MCF 10A (cell line): ENCODE measurements around the gene B3GNT3. TPM values are rescaled to one million over a fixed set of nuclear protein-coding genes. Genes with fewer than 3 reads are reported as not detected.

Source experiments
- BruUV-seq: library from RNA; stranded (reverse); fragments of 400-500 nt; replicated peaks from 2 replicates; lab custom pipeline; 2021; lab: Mats Ljungman, UMichigan
- CTCF ChIA-PET: fragments of 300-600 bp; sonication (Branson Sonifier 250); formaldehyde crosslinking; extraction: SDS; loops from one replicate; lab custom pipeline; 2021; ENCODE audit warnings: antibody characterized with exemption, inconsistent platforms; lab: Yijun Ruan, JAX
- POLR2A ChIA-PET: fragments of 300-600, 350-650 bp; sonication (Branson Sonifier 250); formaldehyde crosslinking; extraction: SDS; loops from one replicate; lab custom pipeline; 2020; ENCODE audit warnings: antibody characterized with exemption, inconsistent platforms; lab: Yijun Ruan, JAX
- DNase-seq: peaks from one replicate; pipeline ENCODE4 v3.0.0-alpha.2; 2018; ENCODE audit not compliant: unreplicated experiment
- H3K27ac Mint-ChIP-seq: one replicate; pipeline ENCODE4 v1.8.0; 2022; ENCODE audit warnings: mild to moderate bottlenecking, low read depth, mixed read lengths; ENCODE audit not compliant: unreplicated experiment
- H3K27me3 Mint-ChIP-seq: one replicate; pipeline ENCODE4 v1.8.0; 2022; ENCODE audit warnings: mixed read lengths; ENCODE audit not compliant: insufficient read depth, unreplicated experiment
- H3K36me3 Mint-ChIP-seq: one replicate; pipeline ENCODE4 v1.8.0; 2022; ENCODE audit warnings: mild to moderate bottlenecking, moderate library complexity, mixed read lengths; ENCODE audit not compliant: insufficient read depth, unreplicated experiment
- H3K4me1 Mint-ChIP-seq: one replicate; pipeline ENCODE4 v1.8.0; 2022; ENCODE audit warnings: mixed read lengths; ENCODE audit not compliant: insufficient read depth, unreplicated experiment
- H3K4me3 Mint-ChIP-seq: one replicate; pipeline ENCODE4 v1.8.0; 2022; ENCODE audit warnings: mild to moderate bottlenecking, moderate library complexity, mixed read lengths; ENCODE audit not compliant: unreplicated experiment
- H3K9me3 Mint-ChIP-seq: one replicate; pipeline ENCODE4 v1.8.0; 2022; ENCODE audit warnings: mixed read lengths; ENCODE audit not compliant: unreplicated experiment
- CTCF ChIP-seq: fragments of 200-600 bp; IDR thresholded peaks from one replicate; pipeline ENCODE4 v1.8.0; 2022; ENCODE audit warnings: antibody characterized with exemption, mild to moderate bottlenecking; ENCODE audit not compliant: unreplicated experiment
- intact Hi-C: fragments of 100-400 bp; cut with micrococcal nuclease; formaldehyde crosslinking; loops from 2 replicates; pipeline ENCODE4 v1.14.1; 2022
- total RNA-seq: library from RNA; stranded (reverse); gene quantifications from 2 replicates; pipeline ENCODE4 v1.2.3, GENCODE V29; 2022

Gene B3GNT3
- total RNA-seq, 1 experiment from 2014 or later, result 0.40 TPM

- no peaks in the 10 kb centered on the region for H3K27me3 Mint-ChIP-seq
- BruUV-seq, result no TSS peak
- no peaks in the 10 kb centered on the region for H3K9me3 Mint-ChIP-seq
- H3K4me3 Mint-ChIP-seq, result no peak overlapping the region
- CTCF ChIA-PET, result interaction anchor here (1.0 to 1.1 kb wide), 2 partner anchors 11 to 57 kb away, joined by 3 to 4 read pairs; no protein-coding TSS in a partner anchor
- H3K36me3 Mint-ChIP-seq, result no peaks in the 10 kb centered on the region
- peaks cover 14% of the 10 kb centered on the region for H3K4me1 Mint-ChIP-seq
- H3K27ac Mint-ChIP-seq, result peak overlapping the region; percentile 66
- intact Hi-C loops, result loop anchor here (10.0 kb wide), 1 partner anchor 190 kb away; no protein-coding TSS in a partner anchor
- TF ChIP-seq CTCF, result no peak
- DNase-seq, result no peak
- POLR2A ChIA-PET, result no interaction called here
Measured at GRCh38 chr19:17764348-17764747, 30.6 kb upstream of the B3GNT3 start.

- CTCF ChIA-PET, result interaction anchor here (1.0 to 2.5 kb wide), 2 partner anchors 10 kb away, joined by 4 to 25 read pairs; no protein-coding TSS in a partner anchor
- BruUV-seq, result no TSS peak
- peak overlapping the region; percentile 66 for H3K27ac Mint-ChIP-seq
Measured at GRCh38 chr19:17765069-17765618, 29.8 kb upstream of the B3GNT3 start.

GRCh38 chr19:17766543-17767131, 28.3 kb upstream of the B3GNT3 start:
- peak; percentile 92 for TF ChIP-seq CTCF
- peak; percentile 95 for DNase-seq
- Mint-ChIP-seq H3K9me3 (no peaks in the 10 kb centered on the region), H3K36me3 (no peaks in the 10 kb centered on the region), H3K27ac (peak overlapping the region; percentile 50), H3K27me3 (no peaks in the 10 kb centered on the region), H3K4me3 (peak overlapping the region; percentile 70), H3K4me1 (peaks cover 14% of the 10 kb centered on the region)
- ChIA-PET POLR2A (interaction anchor here (0.6 to 1.6 kb wide), 6 partner anchors 47 to 207 kb away, joined by 3 to 4 read pairs (median 3); partner anchors contain the start of genes CCDC124 and MAP1S), CTCF (interaction anchor here (0.6 to 2.5 kb wide), 43 partner anchors 8 to 517 kb away, joined by 3 to 25 read pairs (median 4); partner anchors contain the start of genes FCHO1, MVB12A, NXNL1 and PGLS)
- no TSS peak for BruUV-seq
- intact Hi-C loops, result loop anchor here (1.0 to 10.0 kb wide), 6 partner anchors 49 to 369 kb away; partner anchors contain the start of genes MAP1S and RPL18A

More at GRCh38 chr19:17765069-17765618, 29.8 kb upstream of the B3GNT3 start:
- no peak overlapping the region for H3K4me3 Mint-ChIP-seq
- no peaks in the 10 kb centered on the region for H3K27me3 Mint-ChIP-seq
- no peaks in the 10 kb centered on the region for H3K9me3 Mint-ChIP-seq
- H3K36me3 Mint-ChIP-seq, result no peaks in the 10 kb centered on the region
- no peak for TF ChIP-seq CTCF
- intact Hi-C loops, result loop anchor here (5.0 to 10.0 kb wide), 5 partner anchors 48 to 368 kb away; partner anchors contain the start of genes MAP1S and RPL18A
- peaks cover 14% of the 10 kb centered on the region for H3K4me1 Mint-ChIP-seq
- peak; percentile 88 for DNase-seq
- POLR2A ChIA-PET, result no interaction called here

GRCh38 chr19:17767559-17767958, 27.4 kb upstream of the B3GNT3 start:
- Mint-ChIP-seq H3K4me1 (peaks cover 14% of the 10 kb centered on the region), H3K27ac (no peak overlapping the region), H3K9me3 (no peaks in the 10 kb centered on the region), H3K27me3 (no peaks in the 10 kb centered on the region), H3K4me3 (no peak overlapping the region), H3K36me3 (no peaks in the 10 kb centered on the region)
- ChIA-PET POLR2A (interaction anchor here (0.6 to 1.0 kb wide), 2 partner anchors 87 to 180 kb away, joined by 3 read pairs; no protein-coding TSS in a partner anchor), CTCF (interaction anchor here (0.6 to 2.5 kb wide), 18 partner anchors 7 to 325 kb away, joined by 3 to 25 read pairs (median 6); no protein-coding TSS in a partner anchor)
- no TSS peak for BruUV-seq
- no peak for TF ChIP-seq CTCF
- no peak for DNase-seq
- intact Hi-C loops, result loop anchor here (5.0 to 10.0 kb wide), 5 partner anchors 50 to 370 kb away; partner anchors contain the start of genes MAP1S and RPL18A
